Measurements from ENCODE around the gene KLHDC10. TPM values are rescaled to one million over a fixed set of nuclear protein-coding genes. Genes with fewer than 3 reads are reported as not detected.
A peak's percentile ranks its signal among the peaks of the same experiment; 100 is the strongest.
"Not testable (repeated sequence)": the region's sequence is repeated elsewhere in the genome, so short reads cannot be mapped to it uniquely, and the experiment has no call there.

KLHDC10 gene
- total and polyA plus RNA-seq, 2 experiments from 2014 or later = 7.2 to 29.0 TPM

GRCh38 chr7:130123501-130123900 is 53.2 kb downstream of the KLHDC10 start:
- Histone ChIP-seq H4K20me1 (ENCODE audit: insufficient read depth, poor library complexity, severe bottlenecking) (no peaks in the 10 kb centered on the region), H3K4me1 (ENCODE audit: insufficient read depth) (no peaks in the 10 kb centered on the region), H3K79me2 (no peaks in the 10 kb centered on the region), H3K27me3 (no peaks in the 10 kb centered on the region), H3K9me2 (replicated peaks; ENCODE audit: insufficient read depth) (no peaks in the 10 kb centered on the region), H3K9me3 (ENCODE audit: low read depth) (no peaks in the 10 kb centered on the region), H3K36me3 (replicated peaks; ENCODE audit: insufficient read depth, low read depth) (no peaks in the 10 kb centered on the region), H2AFZ (no peak overlapping the region), H3K4me3 (no peak overlapping the region), H3K27ac (no peak overlapping the region), H3K4me2 (no peak overlapping the region)
- DNase-seq (ENCODE audit: low spot score) = no peak
- TF ChIP-seq CTCF (IDR thresholded peaks at IDR 0.05; ENCODE audit: poor library complexity) = no peak
- no peak for TF ChIP-seq EZH2phosphoT487 (IDR thresholded peaks at IDR 0.05; ENCODE audit: low read depth, severe bottlenecking, unreplicated experiment)
- TF ChIP-seq EZH2 (IDR thresholded peaks at IDR 0.05; ENCODE audit: borderline replicate concordance) = no peak

- no peaks in the 10 kb centered on the region for H3K9me3 ChIP-seq (ENCODE audit: low read depth)
- TF ChIP-seq EZH2phosphoT487 (IDR thresholded peaks at IDR 0.05; ENCODE audit: low read depth, severe bottlenecking, unreplicated experiment) (no peak), EZH2 (IDR thresholded peaks at IDR 0.05; ENCODE audit: borderline replicate concordance) (no peak), CTCF (IDR thresholded peaks at IDR 0.05; ENCODE audit: poor library complexity) (no peak)
- H3K36me3 ChIP-seq (replicated peaks; ENCODE audit: insufficient read depth, low read depth) = no peaks in the 10 kb centered on the region
- no peak overlapping the region for H2AFZ ChIP-seq
- no peak overlapping the region for H3K4me3 ChIP-seq
- H3K27ac ChIP-seq = no peak overlapping the region
- no peak overlapping the region for H3K4me2 ChIP-seq
- H3K27me3 ChIP-seq = no peaks in the 10 kb centered on the region
- DNase-seq (ENCODE audit: low spot score) = no peak
- H4K20me1 ChIP-seq (ENCODE audit: insufficient read depth, poor library complexity, severe bottlenecking) = no peaks in the 10 kb centered on the region
- no peaks in the 10 kb centered on the region for H3K9me2 ChIP-seq (replicated peaks; ENCODE audit: insufficient read depth)
- no peaks in the 10 kb centered on the region for H3K79me2 ChIP-seq
- WGBS (ENCODE audit: low lambda C conversion rate, missing lambda C conversion rate) = 97% methylated on average over 2 of the region's 2 CpGs
- no peaks in the 10 kb centered on the region for H3K4me1 ChIP-seq (ENCODE audit: insufficient read depth)
Measured at GRCh38 chr7:130124711-130125110, 54.4 kb downstream of the KLHDC10 start.

- not testable (repeated sequence) for H3K9me3 ChIP-seq (ENCODE audit: low read depth); H3K9me2 ChIP-seq (replicated peaks; ENCODE audit: insufficient read depth); H3K36me3 ChIP-seq (replicated peaks; ENCODE audit: insufficient read depth, low read depth); H3K4me3 ChIP-seq; H3K27me3 ChIP-seq; H3K79me2 ChIP-seq; H3K4me2 ChIP-seq; H3K4me1 ChIP-seq (ENCODE audit: insufficient read depth); DNase-seq (ENCODE audit: low spot score); H2AFZ ChIP-seq; H4K20me1 ChIP-seq (ENCODE audit: insufficient read depth, poor library complexity, severe bottlenecking)
- 96% methylated on average over 3 of the region's 3 CpGs for WGBS (ENCODE audit: low lambda C conversion rate, missing lambda C conversion rate)
- peak overlapping the region; percentile 12 for H3K27ac ChIP-seq
Measured at GRCh38 chr7:130126840-130127239, 56.5 kb downstream of the KLHDC10 start.

- WGBS (ENCODE audit: low lambda C conversion rate, missing lambda C conversion rate) = 49% methylated on average over 2 of the region's 2 CpGs
- H3K27ac ChIP-seq = peak overlapping the region; percentile 12
- DNase-seq (ENCODE audit: low spot score) = no peak
- TF ChIP-seq EZH2phosphoT487 (IDR thresholded peaks at IDR 0.05; ENCODE audit: low read depth, severe bottlenecking, unreplicated experiment) (no peak), EZH2 (IDR thresholded peaks at IDR 0.05; ENCODE audit: borderline replicate concordance) (no peak), CTCF (IDR thresholded peaks at IDR 0.05; ENCODE audit: poor library complexity) (no peak)
- no peaks in the 10 kb centered on the region for H3K27me3 ChIP-seq
- H3K9me2 ChIP-seq (replicated peaks; ENCODE audit: insufficient read depth) = no peaks in the 10 kb centered on the region
- no peak overlapping the region for H2AFZ ChIP-seq
- H3K36me3 ChIP-seq (replicated peaks; ENCODE audit: insufficient read depth, low read depth) = no peaks in the 10 kb centered on the region
- H3K4me2 ChIP-seq = no peak overlapping the region
- no peaks in the 10 kb centered on the region for H3K79me2 ChIP-seq
- no peaks in the 10 kb centered on the region for H3K9me3 ChIP-seq (ENCODE audit: low read depth)
- no peaks in the 10 kb centered on the region for H3K4me1 ChIP-seq (ENCODE audit: insufficient read depth)
- no peak overlapping the region for H3K4me3 ChIP-seq
- H4K20me1 ChIP-seq (ENCODE audit: insufficient read depth, poor library complexity, severe bottlenecking) = no peaks in the 10 kb centered on the region
Measured at GRCh38 chr7:130127404-130127803, 57.1 kb downstream of the KLHDC10 start.
